Stimulated activated CD4-positive, alpha-beta T cell treated with anti-CD3 and anti-CD28 coated beads, Interleukin-2, amount 100 ng/mL, for 4 hours (primary cell): ENCODE measurements around the gene LRRC4C.
"Not testable (repeated sequence)": the region's sequence is repeated elsewhere in the genome, so short reads cannot be mapped to it uniquely, and the experiment has no call there.

Experiments used
- DNase-seq: peaks from one replicate; pipeline ENCODE4 v3.0.0-alpha.2; 2020; ENCODE audit warnings: low read depth

LRRC4C gene

DNA sequence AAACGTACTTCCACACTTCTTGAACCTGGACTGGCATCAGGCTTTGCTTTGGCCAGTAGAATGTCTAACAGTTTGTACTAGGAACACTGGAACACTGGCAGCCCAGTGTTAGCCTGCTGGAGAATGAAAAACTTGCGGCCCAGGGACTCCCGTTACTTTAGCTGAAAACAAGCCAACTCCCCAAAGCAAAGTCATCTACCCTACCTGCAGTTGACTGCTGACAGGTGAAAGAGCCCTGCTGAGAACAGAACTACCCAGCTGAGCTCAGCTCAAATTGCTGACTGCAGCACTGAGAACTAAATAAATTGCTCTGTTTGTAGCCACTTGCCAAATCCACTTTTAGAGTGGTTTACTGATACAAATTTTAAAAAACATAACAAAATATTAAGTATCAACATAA, 342.5 kb downstream of the LRRC4C start:
- no peak for DNase-seq

DNA sequence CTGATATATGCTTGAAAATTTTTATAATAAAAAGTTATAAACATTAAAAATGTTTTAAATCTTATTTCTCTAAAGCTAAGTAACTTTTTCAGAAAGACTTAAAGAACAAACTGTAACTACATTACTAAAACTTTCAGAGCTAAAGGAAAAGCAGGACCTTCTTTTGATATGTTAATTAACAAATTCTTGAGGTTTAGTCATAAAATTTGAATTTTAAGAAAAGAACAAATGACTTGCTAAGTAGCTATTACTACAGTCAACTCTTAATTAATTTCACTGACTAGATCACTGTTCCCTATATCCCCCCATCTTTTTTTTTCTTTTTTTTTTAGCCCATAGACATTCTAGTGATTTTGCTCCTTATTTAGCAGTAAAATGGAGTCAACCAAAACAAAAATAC, 344.4 kb downstream of the LRRC4C start:
- no peak for DNase-seq

DNA sequence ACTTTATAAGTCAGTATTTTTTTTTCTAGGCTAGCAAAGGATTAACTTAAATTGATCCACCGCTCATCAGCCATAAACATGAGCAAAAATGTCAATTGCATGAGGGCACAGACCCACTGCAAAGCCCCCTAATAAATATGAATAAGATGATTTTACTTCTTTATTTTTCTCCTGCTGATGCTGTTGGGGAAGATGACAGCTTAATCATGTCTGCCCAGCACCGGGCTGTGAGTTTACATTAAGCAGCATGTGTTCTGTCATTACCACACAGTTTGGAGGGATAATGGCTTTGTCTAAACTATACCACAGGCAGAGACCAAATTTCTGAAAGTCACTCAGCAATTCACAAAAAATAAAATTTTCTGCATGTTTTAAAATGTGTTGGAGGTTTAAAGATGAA, 346.3 kb downstream of the LRRC4C start:
- DNase-seq = no peak

DNA sequence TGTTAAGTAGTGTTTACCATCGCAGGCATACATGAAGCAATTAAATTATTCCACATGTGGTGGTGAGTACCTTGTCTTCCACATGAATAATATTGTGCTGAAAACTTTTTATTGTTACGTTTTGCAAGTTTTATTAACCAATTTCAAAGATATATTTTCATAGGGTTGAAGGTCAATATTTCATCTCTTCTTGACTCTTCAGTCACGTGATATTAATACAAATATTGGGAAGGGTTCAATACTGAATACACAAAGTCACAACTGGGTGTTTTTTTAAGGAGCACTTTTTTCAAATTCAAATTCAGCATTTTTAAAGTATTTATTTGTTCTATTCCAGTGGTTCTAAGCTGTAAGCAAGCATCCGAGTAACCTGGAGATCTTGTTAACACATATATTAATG, 348.9 kb downstream of the LRRC4C start:
- no peak for DNase-seq

DNA sequence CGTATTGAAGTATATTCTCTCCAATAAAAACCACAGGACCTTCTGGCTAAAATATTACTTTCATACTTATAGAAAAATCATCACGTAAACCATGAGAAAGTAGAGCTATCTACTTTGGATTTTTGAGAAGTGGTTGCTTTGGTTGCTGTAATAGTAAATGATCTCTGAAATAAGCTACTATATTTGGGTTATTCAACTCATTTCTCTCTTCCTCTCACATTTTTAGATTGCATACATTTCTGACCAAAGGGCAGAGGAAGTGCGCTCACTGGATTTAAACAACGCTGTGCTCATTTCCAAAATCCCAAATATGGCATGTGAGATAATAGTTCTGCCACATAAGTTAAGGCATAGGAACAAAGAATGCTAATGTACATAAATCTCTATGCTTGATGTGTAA, 357.0 kb downstream of the LRRC4C start:
- no peak for DNase-seq

DNA sequence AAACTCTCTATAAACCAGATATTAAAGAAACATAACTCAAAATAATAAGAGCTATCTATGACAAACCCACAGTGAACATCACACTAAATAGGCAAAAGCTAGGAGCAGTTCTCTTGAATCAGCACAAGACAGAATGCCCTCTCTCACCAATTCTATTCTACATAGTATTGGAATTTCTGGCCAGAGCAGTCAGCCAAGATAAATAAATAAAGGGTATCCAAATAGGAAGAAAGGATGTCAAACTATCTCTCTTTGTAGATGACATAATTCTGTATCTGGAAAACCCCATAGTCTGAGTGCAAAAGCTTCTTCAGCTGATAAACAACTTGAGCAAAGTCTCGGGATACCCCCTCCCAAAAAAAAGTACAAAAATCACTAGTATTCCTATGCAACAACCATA, 359.8 kb downstream of the LRRC4C start:
- no peak for DNase-seq

DNA sequence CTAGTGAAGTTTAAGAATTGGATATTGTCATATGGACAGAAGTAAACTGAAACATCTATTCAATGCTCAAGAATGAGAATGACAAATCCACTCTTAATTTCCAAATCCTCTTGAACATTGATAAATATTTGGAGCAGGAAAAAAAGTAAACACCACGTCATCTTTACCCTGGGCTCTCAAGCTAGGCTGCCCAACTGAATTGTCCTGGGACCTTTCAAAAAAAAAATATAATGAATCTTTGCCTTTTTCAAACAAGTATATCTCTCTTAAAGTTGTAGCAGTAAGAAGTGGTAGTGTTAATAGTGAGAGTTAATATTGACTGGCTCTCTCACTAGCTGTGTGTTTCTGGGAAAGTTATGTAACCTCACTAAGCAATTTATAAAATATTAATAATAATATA, 374.3 kb downstream of the LRRC4C start:
- DNase-seq = no peak

DNA sequence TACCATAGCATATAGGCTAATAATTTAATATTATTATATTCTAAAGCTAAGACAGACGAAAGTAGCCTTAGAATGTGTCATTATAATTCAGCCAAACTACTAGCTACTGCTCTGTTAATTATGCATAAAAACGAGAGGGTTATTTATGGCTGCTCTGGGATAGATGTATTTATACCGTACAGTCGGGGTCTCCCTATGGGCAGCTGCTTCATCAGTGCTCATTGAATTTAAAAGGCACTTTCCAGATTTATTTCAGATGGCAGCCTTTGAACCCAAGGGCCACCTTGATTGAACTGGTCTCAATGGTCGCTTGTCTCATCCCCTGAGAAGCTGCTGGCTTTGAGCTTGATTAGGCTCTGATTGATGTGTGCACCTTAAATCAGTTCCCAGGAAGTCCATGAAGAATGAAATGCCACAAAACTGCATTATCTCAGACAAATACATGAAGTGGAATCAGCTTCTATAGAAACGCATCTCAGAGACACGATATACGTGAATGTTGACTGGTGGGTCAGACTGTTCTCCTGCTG, 377.6 kb downstream of the LRRC4C start:
- DNase-seq = no peak

DNA sequence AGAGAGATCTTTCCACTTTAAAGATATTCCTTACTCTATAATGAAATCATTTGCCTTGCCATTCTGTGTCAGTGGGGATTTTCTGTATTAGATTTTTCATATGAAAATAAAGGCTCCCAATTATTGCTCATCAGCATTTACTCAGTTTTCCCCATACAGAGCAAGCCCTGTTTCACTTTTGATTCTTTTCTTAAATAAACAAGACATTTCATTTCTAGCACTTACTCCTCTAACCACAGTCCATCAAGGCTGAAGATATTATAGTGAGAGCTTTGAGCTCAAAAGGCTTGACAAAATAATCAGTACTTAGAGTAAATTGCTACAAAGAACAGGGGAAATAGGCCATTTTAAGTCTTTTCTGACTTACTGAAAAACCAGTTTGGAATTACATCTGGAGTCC, 385.1 kb downstream of the LRRC4C start:
- DNase-seq = no peak

DNA sequence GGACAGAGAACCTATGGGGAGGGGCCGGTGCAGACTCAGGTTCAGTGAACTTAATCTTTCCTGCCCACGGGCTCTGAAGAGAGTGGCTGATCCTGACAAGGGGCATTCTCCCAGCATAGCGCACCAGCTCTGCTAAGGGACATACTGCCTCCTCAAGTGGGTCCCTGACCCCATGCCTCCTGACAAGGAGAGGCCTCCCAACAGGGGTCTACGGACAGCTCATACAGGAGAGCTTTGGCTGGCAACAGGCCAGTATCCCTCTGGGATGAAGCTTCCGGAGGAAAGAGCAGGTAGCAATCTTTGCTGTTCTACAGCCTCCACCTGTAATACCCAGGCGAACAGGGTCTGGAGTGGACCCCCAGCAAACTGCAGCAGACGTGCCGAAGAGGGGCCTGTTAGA, 394.0 kb downstream of the LRRC4C start:
- DNase-seq = no peak

DNA sequence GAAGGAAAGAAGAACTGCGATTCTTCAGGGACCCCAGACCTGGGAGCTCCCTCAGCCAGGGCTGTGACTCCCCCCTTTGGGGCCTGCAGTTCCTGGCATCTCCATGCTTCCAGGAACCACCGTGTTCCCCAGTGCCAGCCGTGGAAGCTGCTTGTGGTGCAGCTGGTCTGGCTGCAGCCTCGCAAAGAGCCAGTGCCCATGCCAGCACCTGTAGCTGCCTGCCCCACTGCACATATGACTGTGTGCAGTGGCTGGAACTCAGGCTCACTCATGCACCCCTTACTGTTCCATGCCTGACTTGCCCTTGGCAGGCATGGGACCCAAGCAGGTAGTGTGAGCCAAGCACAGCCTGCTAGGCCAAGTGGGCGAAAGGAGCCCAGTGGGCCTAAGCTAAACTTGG, 401.3 kb downstream of the LRRC4C start:
- no peak for DNase-seq

DNA sequence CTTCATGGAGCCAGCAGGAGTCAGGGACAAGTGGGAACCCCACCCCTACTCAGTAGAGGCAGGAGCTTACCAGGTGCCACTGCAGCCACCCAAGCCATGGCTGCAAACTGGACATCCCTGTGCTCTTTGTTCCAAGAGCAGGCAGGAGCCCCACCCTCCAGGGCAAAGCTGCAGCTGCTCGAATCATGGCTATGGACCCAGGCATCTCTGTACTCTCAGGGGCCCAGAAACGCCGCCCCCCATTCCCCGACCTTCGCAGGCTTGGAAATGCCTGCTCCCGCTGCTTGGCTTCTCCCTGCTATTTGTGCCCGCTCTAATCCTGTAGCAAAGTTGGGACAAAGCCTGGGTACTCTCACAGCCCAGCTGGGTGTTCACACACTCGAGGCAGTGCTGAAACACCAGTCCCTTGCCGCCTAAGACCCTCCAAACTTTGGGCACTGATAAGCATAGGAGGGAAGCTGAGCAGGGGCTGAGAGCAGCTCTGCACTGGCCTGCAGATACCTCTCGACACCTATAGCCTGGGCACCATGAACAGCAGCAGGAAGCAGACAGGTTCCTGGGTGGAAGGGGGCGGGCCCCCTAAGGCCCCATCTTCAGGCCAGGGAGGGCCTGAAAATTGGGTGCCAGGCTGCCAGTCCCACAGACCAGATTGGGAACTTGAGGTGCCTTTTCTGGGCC, 402.4 kb downstream of the LRRC4C start:
- no peak for DNase-seq

DNA sequence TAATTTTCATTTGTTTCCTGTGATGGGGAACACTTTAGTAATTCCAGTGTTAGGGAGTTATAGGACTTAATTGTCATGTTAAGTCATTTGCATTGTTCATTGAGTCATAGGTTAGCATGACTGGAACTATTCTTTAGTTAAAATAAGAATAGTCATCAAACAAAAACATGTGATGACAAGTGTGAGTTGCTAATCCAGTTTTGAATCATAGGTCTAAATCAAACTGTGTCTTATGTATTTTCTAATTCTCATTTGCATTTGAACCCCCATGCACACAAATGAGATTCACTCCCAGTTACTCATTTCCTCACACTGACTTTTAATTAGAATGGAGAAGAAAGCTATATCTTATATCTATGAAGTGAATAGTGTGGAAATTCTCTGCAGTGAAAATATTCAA, 405.6 kb downstream of the LRRC4C start:
- DNase-seq = no peak

DNA sequence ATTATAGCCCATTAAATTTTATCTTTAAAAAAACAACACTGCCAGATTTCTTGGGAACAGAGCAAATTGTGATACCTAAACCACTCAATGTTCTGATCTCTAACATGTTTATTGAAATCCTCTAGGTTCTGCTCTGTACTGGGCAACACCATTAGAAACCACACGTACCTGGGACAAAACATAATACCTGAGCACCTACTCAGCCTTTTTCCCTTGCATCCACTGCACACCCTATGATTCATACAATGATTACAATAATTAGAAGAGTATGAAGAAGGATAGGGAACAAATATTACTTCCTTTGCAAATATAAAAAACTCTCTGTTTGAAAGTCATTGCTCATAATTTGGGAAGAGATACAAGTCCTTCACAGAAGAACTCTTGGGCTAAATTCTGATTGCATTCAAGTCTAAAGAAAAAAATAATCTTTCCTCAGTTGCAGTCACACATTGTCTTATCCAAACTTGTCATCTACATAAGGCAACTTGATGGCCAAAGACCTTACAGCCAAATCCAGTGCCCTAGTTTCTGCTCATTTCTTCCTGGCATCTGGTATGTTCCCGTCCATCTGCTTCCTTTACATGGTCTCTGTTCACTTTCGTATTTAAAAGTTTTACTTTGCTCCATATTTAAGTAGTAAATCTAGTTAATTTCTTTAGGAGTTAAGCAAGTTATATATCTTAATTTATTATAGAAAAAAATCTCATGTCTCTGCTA, 407.4 kb downstream of the LRRC4C start:
- no peak for DNase-seq

DNA sequence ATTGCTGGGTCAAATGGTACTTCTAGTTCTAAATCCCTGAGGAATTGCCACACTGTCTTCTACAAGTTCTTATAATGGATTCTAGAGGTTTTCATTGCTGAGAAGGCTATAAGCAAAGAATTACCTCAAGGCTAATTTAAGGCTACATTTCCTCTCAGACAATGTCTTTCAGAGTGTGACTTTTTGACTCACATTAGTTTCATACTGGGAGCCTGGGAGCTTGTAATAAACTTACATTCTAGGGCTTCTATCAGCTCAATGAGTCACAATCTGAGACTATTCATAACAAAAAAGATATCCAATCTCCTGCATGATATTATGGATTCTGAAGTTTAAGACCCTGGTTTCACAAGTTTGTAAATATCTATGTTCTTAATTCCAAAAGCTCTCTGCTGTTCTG, 408.7 kb downstream of the LRRC4C start:
- no peak for DNase-seq

DNA sequence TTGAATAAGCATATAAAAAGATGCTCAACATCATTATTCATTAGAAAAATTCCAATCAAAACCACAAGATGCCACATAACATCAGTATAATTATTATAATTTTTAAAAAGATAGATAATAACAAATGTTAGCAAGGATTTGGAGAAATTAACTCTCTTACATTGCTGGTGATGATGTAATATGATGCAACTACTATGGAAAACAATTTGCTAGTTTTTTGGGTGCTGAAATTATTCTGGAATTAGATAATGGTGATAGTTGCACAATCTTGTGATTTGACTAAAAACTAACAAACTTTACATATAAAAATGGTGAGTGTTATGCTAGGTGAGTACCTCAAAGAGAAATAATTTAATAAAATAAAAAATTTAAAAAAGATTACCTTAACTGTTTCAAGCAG, 412.2 kb downstream of the LRRC4C start:
- DNase-seq = no peak

DNA sequence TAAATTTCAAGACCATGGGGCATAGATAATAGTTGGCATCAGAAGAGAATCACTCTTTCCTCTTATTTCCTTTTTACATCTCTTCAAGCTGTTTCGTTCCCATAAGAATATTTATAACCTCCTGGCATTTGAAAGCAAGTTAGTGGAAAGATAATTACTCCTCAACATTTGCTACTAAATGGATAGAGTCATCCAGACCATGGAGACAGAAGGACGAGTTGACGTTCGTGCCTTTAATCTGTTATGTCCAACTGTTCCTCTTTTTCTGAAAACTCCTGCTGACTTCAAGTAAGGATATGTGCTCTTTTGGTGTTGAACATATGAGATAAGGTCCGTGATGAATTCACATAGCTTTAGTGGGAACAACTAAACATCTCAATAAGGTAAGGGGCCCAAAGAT, 414.2 kb downstream of the LRRC4C start:
- DNase-seq = no peak

DNA sequence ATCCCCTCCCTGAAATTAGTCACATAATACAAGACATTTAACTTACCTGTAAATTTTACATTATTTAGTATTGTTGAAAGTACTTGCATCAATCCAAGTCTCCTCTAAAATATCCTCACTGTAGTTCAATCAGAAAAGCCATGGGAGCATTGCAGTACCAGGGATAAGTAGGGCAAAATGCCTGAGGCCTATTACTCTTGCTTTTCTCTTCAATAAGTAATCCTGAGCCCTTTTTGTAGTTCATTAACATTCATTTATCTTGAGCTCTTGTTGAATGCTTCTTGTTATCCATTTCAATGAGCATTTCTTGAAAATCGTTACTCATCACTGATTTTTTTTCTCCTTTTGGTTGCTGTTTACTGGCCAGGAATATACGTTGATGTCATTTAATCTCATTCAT, 414.7 kb downstream of the LRRC4C start:
- DNase-seq = no peak

DNA sequence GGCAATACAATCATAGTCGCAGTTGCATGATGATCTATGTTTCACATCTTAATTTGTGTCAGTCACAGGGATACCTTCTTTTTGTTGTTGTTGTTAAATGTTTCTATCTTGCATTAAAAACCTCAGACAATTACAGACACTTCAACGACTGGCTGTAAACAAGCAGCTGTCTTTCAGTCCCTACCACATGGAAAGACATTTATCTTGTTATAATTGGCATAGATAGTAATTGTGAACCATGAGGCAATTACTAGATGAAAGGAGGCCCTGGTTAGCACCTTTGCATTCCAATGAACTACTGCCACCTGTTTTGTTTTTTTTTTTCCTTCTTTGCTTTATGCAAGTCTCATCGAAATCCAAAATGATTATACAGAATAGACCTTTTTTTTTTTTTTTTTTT, 416.8 kb downstream of the LRRC4C start:
- no peak for DNase-seq

DNA sequence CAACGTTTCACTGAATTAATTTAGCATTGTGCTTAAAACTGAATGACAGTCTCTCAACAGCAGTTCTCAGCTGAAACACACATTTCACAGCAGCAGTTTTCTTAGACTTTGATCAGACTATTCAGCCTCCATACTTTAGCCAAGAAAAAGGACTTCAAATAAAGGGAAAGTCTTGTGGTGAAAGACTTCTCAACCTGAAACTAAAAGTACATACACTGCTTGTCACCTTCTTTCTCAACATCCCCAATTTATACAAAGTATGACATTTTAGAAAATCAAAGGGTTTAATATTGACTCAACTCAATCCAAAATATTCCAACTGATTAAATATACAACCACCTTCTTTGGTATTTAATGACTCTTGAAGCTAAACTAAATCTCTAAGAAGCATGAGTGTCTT, 419.0 kb downstream of the LRRC4C start:
- DNase-seq = no peak

DNA sequence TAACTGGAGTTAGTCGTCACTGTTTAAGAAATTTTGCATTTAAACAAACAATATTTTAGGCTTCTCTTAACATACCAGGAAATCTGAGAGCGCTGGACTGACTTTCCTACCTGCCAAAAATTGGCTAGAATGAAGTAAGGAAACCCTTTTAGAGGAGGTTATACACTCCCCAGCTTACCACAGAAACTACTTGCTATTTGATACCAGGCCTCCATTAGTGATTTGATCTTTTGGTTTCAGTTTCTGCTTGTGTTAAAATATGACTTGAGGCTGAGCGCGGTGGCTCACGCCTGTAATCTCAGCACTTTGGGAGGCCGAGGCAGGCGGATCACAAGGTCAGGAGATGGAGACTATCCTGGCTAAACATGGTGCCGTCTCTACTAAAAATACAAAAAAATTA, 419.9 kb downstream of the LRRC4C start:
- no peak for DNase-seq

DNA sequence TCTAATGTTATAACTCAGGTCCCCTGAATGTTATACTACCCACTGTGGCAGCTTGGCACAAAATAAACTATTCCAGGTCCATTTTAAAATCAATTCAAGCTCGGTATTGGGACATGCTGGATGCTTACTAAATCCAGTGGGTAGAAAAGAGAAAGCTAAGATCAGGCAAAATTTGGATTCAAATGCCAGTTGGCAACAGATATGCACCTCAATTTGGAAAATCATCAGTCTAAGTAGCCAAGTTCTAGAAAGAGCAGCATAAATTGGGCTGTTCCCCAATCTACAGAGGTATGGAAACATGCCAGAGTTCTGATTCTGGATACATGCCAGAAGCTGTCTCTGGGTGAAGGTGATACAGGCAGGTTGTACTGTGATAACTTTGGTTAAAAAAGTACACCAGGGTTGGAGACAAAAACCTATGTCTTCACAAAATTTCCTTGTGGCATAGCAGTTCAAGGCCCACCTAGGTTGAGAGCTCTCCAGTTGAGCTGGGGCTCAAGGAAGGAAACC, 427.8 kb downstream of the LRRC4C start:
- DNase-seq = no peak

DNA sequence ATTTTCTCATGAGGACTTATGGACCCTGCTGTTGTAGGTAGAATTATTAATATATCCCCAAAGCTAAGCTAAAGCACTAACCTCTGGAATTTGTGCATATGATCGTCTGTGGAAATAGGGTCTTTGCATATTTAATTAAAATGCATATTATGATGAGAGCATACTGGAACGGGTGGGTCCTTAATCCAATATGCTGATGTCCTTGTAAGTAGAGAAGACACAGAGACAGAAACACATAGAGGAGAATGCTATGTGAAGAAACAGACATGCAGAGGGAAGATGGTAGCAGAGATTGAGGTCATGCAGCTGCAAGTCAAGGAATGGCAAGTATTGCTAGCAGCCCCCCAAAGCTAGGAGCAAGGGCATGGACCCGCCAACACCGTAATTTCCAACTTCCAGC, 439.2 kb downstream of the LRRC4C start:
- no peak for DNase-seq

DNA sequence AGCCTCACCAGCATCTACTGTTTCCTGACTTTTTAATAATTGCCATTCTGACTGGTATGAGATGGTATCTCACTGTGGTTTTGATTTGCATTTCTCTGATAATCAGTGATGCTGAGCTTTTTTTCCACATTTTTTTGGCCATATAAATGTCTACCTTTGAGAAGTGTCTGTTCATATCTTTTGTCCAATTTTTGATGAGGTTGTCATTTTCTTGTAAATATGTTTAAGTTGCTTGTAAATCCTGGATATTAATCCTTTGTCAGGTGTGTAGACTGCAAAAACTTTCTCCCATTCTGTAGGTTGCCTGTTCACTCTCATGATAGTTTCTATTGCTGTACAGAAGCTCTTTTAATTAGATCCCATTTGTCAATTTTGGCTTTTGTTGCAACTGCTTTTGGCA, 439.8 kb downstream of the LRRC4C start:
- not testable (repeated sequence) for DNase-seq
